OCI-M1 (cell line): ENCODE measurements around the gene ADAM19.

Experiments
- DNase-seq: peaks from one replicate; lab custom pipeline; 2025; lab: John Stamatoyannopoulos, UW

Gene ADAM19

GRCh38 chr5:157562111-157562581 is 13.4 kb downstream of the ADAM19 start:
- no peak for DNase-seq

GRCh38 chr5:157561110-157561509 is 14.5 kb downstream of the ADAM19 start:
- DNase-seq = no peak

- DNase-seq = no peak
Observed at GRCh38 chr5:157559301-157559700, 16.3 kb downstream of the ADAM19 start.

GRCh38 chr5:157558681-157559080 is 16.9 kb downstream of the ADAM19 start:
- no peak for DNase-seq

GRCh38 chr5:157558041-157558595 is 17.5 kb downstream of the ADAM19 start:
- no peak for DNase-seq

- no peak for DNase-seq
Observed at GRCh38 chr5:157556615-157557418, 18.8 kb downstream of the ADAM19 start.

- DNase-seq = peak; percentile 84
Observed at GRCh38 chr5:157555037-157555640, 20.4 kb downstream of the ADAM19 start.

- DNase-seq = no peak
Observed at GRCh38 chr5:157554179-157555036, 21.2 kb downstream of the ADAM19 start.

- DNase-seq = no peak
Observed at GRCh38 chr5:157552650-157553049, 22.9 kb downstream of the ADAM19 start.

- no peak for DNase-seq
Observed at GRCh38 chr5:157550663-157551062, 24.9 kb downstream of the ADAM19 start.

- peak; percentile 24 for DNase-seq
Observed at GRCh38 chr5:157549954-157550549, 25.5 kb downstream of the ADAM19 start.

- DNase-seq = no peak
Observed at GRCh38 chr5:157549283-157549629, 26.3 kb downstream of the ADAM19 start.

GRCh38 chr5:157548513-157549282 is 26.9 kb downstream of the ADAM19 start:
- no peak for DNase-seq

- DNase-seq = no peak
Observed at GRCh38 chr5:157547941-157548512, 27.5 kb downstream of the ADAM19 start.

- no peak for DNase-seq
Observed at GRCh38 chr5:157546456-157547100, 29.0 kb downstream of the ADAM19 start.

GRCh38 chr5:157545610-157546310 is 29.8 kb downstream of the ADAM19 start:
- no peak for DNase-seq

- DNase-seq = peak; percentile 85
Observed at GRCh38 chr5:157544623-157544989, 31.0 kb downstream of the ADAM19 start.

GRCh38 chr5:157543825-157544622 is 31.6 kb downstream of the ADAM19 start:
- DNase-seq = no peak
